ENCODE results near the gene TBC1D10A.

The TBC1D10A gene

DNA sequence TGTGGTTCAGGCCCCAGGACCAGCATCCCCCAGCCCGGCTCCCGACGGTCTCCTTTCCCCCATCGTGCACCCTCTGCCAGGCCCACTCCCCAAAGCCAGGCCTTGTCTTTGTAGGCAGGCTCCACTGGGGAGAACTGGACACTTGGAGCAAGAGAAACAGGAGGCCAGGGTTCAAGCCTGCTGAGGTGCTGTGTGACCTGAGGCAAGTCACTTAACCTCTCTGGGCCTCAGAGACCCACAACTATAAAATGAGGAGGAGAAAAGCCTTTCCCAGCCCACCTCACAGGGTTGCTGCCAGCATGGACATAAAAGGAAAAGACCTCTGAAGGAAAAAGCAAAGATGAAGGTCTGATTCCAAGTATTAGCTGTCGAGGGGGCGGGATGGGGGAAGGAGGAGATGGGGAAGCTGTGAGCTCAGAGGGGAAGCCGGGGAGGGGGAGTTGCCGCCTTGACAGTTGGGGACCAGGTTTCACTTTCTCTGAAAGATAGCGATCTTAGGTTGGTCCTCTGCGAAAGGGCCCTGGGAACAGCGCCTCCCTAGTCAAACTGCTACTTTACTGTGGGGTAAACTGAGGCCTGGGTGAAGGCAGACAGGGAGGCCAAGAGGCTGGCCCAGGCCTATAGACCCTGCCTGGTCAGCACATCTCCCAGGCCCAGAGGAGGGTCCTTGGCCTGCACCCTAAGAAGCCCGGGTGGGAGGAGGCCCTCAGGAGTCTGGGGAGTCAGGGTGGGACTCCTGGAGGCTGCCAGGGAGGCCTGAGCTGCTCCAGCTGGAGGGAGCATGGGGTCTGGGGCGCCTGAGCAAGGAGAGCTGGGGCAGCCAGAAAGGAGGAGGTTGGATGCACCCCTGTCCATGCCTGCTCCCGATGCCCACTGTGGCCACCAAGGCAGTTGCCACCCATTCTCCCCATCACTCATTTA is 59.1 kb downstream of the TBC1D10A start:
- Mint-ChIP-seq H3K4me1 (ENCODE audit: low read depth) (peaks cover 50% of the 10 kb centered on the region), H3K36me3 (ENCODE audit: low read depth) (peaks cover 77% of the 10 kb centered on the region), H3K27me3 (no peaks in the 10 kb centered on the region), H3K4me3 (peak overlapping the region; percentile 94), H3K27ac (peak overlapping the region; percentile 99), H3K9me3 (no peaks in the 10 kb centered on the region)
- DNase-seq, result peak; percentile 63

DNA sequence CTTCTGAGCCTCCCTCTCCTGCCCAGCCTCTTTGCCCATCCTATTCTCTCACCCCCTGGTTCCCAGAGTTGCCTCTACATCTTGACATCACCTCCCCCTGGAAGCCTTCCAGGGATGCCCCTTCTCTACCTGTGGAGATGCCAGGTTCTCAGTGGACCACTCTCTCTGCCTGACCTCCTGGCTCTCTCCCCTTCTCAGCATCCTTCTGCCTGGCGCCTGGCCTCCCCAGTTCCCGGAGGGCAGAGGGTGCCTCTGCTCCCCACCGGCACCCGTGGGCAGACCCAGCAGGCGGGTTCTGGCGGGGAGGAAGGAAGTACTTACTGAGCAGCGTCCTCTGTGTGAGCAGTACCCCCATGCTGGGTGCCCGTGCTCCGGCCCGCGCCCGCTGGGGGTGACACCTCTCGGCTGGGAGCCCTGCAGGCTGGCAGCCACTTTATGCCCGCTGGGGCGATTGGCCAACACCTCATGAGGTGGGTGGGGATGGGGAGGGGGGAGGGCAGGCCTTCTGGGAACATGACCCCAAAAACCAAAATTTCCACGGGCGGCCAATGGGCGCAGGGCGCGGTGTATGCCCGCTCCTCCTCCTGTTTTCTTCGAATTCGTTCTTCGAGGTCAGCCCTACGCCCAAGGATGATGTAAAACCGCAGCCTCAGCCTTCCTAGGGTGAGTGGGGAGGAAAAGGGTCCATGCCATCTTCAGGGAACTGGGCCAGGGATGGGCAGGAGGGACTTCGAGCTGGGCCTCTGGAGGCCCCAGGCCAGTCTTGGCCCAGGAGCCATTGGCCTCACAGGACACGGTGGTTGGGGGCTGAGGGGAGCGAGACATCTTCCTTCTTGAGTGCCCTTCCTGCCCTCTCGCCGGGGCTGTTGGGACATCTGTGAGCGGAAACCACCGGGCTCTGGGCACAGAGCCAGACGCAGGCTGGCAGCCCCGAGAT is 60.0 kb downstream of the TBC1D10A start, which contains the start of gene OSM:
Gene OSM (minus strand): TSS at position 407 of the 937 bp plus-strand sequence. CDS start 52 bp downstream, at position 355.
- Mint-ChIP-seq H3K27me3 (no peaks in the 10 kb centered on the region), H3K4me1 (ENCODE audit: low read depth) (peaks cover 58% of the 10 kb centered on the region), H3K4me3 (peak within 1 kb of the TSS; percentile 94), H3K36me3 (ENCODE audit: low read depth) (peaks cover 86% of the 10 kb centered on the region), H3K27ac (peak within 1 kb of the TSS; percentile 99), H3K9me3 (no peaks in the 10 kb centered on the region)
- DNase-seq, result peak; percentile 82

DNA sequence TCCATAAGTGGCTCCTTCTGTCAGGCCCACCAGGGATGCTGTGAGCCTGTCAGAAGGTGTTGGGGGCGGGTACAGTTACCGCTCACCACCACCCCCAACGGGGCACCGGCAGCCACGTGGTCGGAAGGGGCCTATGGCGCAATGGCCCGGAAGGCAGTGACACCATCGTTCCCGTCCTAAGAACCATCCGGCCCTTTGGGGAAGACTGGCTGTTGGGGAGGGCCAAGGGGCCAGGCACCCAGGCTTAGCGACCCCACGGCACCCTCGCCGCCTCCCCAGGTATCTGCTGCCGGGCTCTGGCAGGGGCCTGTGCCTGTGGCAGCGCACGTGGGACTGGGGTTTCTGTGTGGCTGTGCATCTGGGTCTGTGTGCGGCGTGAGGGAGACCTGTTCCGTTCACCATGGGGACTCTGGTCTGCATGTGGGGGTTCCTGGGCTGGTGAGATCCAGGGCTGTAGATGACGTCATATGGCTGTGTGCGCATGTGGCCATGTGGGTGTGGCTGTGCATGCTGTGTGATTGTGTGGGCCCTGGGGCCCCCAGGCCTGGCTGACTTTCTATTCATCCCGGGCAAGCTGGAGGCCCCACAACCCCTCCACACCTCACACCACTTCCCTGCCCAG is 60.8 kb downstream of the TBC1D10A start:
- Mint-ChIP-seq H3K36me3 (ENCODE audit: low read depth) (peaks cover 82% of the 10 kb centered on the region), H3K4me1 (ENCODE audit: low read depth) (peaks cover 57% of the 10 kb centered on the region)
- DNase-seq, result peak; percentile 91

DNA sequence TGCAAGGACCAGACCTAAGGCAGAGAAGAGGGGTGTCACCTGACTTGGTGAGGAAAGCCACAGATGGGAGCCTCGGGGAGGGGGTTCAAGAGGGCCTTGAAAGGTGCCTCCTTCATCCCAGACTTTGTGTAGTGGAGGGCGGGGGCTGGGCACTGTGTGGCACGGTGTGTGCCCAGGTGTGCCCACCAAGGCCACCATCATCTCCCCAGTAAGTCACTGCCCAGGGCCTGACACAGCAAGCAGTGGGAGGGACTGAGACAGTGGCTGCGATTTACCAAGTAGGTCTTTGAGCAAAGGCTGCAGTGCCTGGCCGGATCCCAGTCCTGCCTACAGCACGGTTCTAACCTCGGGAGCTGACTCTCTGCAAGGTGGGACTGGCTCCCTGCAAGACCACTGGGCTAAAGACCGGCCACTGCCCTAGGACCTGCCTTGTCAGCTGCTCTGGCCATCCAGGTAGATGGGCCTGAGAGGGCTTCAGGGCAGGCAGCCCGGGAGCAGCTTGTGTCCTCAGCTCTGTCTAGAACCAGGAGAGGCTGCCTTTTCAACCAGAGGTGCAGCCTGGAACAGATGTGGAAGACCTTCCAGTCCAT is 61.5 kb downstream of the TBC1D10A start:
- H3K27ac Mint-ChIP-seq, result peak overlapping the region; percentile 99
- H3K27me3 Mint-ChIP-seq, result no peaks in the 10 kb centered on the region
- no peak for DNase-seq
- no peaks in the 10 kb centered on the region for H3K9me3 Mint-ChIP-seq
- H3K4me1 Mint-ChIP-seq (ENCODE audit: low read depth), result peaks cover 57% of the 10 kb centered on the region
- peaks cover 78% of the 10 kb centered on the region for H3K36me3 Mint-ChIP-seq (ENCODE audit: low read depth)
- peak overlapping the region; percentile 94 for H3K4me3 Mint-ChIP-seq

More for the DNA sequence above, 60.8 kb downstream of the TBC1D10A start:
- H3K4me3 Mint-ChIP-seq, result peak overlapping the region; percentile 94
- no peaks in the 10 kb centered on the region for H3K27me3 Mint-ChIP-seq
- no peaks in the 10 kb centered on the region for H3K9me3 Mint-ChIP-seq
- peak overlapping the region; percentile 99 for H3K27ac Mint-ChIP-seq

DNA sequence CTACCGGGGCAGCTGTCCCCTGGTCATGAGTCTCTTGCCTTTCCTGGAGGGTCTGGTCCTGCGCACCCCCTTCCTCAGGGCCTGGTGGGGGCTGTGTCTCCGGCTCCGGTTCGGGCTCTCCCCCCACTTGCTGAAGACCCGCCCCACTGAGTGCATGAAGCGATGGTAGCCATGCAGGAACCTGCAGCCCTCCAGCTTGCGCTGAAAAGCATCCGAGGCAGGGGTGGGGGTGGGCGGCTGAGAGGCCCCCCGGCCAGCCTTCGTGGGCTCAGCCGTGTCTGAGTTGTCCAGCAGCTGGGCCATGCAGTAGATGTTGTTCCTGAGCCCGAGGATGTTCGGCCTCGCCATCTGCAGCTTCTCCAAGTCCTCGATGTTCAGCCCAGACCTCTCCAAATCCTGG is 62.9 kb downstream of the TBC1D10A start:
- H3K27me3 Mint-ChIP-seq, result no peaks in the 10 kb centered on the region
- peaks cover 55% of the 10 kb centered on the region for H3K4me1 Mint-ChIP-seq (ENCODE audit: low read depth)
- DNase-seq, result no peak
- peaks cover 66% of the 10 kb centered on the region for H3K36me3 Mint-ChIP-seq (ENCODE audit: low read depth)
- H3K27ac Mint-ChIP-seq, result no peak overlapping the region
- H3K4me3 Mint-ChIP-seq, result peak overlapping the region; percentile 94
- no peaks in the 10 kb centered on the region for H3K9me3 Mint-ChIP-seq

DNA sequence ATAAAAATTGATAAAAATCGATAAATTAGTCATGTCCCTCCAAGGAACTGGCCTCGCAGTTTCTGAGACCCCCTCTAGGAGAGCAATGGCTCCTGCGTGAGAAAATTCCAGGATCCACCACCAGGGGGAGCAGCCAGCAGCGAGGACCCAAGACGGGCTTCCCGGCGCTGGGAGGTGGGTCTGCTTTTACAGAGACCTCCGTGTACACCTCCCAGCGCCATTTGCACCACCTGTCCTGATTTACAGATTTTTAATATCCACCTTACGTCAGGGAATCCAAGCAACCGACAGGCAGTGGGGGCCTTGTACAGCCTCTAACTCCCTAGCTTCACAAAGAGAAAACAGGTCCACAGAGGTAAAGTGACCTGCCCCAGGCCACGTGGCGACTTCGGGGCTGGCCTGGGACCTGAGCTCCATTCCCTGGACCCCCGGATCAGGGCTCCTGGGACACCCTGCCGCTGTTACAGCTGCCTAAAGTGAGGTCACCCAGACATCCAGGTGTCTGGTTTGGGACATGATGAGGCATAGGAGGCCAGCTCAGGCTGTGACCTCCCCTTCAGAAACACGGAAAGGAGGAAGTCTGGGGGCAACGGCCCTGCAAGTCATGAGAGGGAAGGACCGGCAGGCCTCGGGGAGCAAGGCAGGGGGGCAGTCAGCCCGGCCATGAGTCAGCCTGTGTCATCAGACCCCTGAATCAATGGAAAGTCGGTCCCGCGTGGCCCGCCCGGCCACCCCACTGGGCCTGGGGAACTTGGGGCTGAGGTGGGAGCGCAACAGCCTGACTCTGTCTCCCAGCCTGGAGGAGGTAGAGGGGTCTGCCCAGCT is 63.6 kb downstream of the TBC1D10A start:
- Mint-ChIP-seq H3K36me3 (ENCODE audit: low read depth) (peaks cover 58% of the 10 kb centered on the region), H3K4me3 (peak overlapping the region; percentile 77), H3K4me1 (ENCODE audit: low read depth) (peaks cover 47% of the 10 kb centered on the region), H3K27ac (peak overlapping the region; percentile 79), H3K9me3 (no peaks in the 10 kb centered on the region), H3K27me3 (no peaks in the 10 kb centered on the region)
- DNase-seq, result peak; percentile 87

DNA sequence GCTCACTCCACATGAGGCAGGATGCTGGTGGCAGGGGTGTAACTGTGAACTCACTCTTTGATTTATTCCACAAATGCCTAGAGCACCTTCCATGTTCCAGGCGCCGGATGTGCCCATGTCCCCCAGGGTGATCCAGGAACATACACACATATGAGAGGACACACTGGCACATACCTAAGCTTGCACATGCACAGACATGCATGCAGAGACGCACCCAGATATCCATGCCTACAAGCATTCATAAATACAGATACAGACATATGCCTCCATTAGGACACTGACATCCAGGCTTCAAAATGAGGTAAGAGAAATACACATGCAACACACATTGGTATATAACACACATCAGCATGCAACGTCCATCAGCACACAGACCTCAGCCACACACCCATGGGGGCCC is 64.6 kb downstream of the TBC1D10A start:
- H3K27ac Mint-ChIP-seq, result peak overlapping the region; percentile 68
- no peaks in the 10 kb centered on the region for H3K9me3 Mint-ChIP-seq
- DNase-seq, result no peak
- peaks cover 38% of the 10 kb centered on the region for H3K4me1 Mint-ChIP-seq (ENCODE audit: low read depth)
- peak overlapping the region; percentile 47 for H3K4me3 Mint-ChIP-seq
- peaks cover 51% of the 10 kb centered on the region for H3K36me3 Mint-ChIP-seq (ENCODE audit: low read depth)
- H3K27me3 Mint-ChIP-seq, result no peaks in the 10 kb centered on the region

DNA sequence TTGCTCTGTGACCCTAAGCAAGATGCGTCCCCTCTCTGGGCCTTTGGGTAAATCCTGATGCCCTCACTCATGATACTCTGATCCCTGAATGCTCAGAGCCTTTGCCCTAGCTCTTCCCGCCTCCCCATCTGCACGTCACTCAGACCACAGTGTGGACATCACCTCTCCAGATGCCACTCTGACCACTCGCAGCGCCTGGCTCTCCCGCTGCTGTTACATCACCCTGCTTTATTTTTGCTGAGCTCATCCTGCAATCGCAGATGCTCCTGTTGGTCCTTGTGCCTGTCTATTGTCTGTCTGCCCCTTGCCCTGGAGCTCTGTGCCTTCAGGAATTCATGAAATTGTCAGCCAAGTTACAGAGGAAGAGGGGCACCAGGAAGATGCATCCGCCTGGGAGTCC is 65.6 kb downstream of the TBC1D10A start:
- H3K27ac Mint-ChIP-seq, result no peak overlapping the region
- H3K4me1 Mint-ChIP-seq (ENCODE audit: low read depth), result peaks cover 37% of the 10 kb centered on the region

DNA sequence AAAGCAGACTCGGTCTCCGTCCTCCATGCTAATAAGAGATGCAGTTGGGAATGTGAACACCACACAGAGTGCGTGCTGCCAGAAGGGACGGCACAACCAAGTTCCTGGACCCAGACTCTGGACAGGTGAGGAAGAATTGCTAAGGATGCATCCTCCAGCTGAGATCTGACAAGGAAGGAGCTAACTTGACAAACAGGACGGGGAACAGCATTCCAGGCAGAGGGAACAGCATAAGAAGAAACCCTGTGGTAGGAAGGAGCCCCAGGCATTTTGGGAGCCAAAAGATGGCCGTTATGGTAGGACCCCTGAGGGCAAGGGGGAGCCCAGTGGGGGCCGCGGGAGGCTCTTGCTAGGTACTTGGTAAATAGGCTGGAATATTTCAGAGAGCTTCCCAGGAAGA is 66.1 kb downstream of the TBC1D10A start:
- Mint-ChIP-seq H3K4me3 (no peak overlapping the region), H3K27me3 (no peaks in the 10 kb centered on the region), H3K36me3 (ENCODE audit: low read depth) (peaks cover 41% of the 10 kb centered on the region), H3K9me3 (no peaks in the 10 kb centered on the region), H3K4me1 (ENCODE audit: low read depth) (peaks cover 35% of the 10 kb centered on the region), H3K27ac (no peak overlapping the region)
- no peak for DNase-seq

More for the DNA sequence above, 65.6 kb downstream of the TBC1D10A start:
- DNase-seq, result no peak
- Mint-ChIP-seq H3K9me3 (no peaks in the 10 kb centered on the region), H3K36me3 (ENCODE audit: low read depth) (peaks cover 44% of the 10 kb centered on the region), H3K27me3 (no peaks in the 10 kb centered on the region), H3K4me3 (no peak overlapping the region)

DNA sequence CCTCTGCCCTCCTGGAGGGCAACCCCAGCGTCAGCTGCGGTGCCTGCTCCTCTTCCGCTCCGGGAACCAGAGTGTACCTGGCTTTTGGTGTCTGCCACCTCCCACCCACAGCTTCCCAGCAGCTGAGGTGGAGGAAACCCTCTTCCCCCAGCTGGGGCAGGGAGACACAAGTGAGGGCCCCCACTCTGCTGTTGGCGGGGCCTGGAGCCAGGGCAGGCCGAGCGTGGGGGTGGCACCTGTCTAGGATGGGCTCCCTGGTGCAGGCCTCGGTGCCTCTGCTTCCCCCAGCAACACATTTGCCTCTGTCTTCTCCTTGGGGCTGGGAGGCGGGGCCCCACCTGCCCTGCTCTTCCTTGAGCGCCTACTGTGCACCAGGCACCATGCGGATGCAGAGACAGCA is 66.5 kb downstream of the TBC1D10A start:
- H3K9me3 Mint-ChIP-seq, result no peaks in the 10 kb centered on the region
- peaks cover 37% of the 10 kb centered on the region for H3K36me3 Mint-ChIP-seq (ENCODE audit: low read depth)
- no peak for DNase-seq
- H3K4me3 Mint-ChIP-seq, result no peak overlapping the region
- no peak overlapping the region for H3K27ac Mint-ChIP-seq
- no peaks in the 10 kb centered on the region for H3K27me3 Mint-ChIP-seq
- H3K4me1 Mint-ChIP-seq (ENCODE audit: low read depth), result peaks cover 31% of the 10 kb centered on the region

DNA sequence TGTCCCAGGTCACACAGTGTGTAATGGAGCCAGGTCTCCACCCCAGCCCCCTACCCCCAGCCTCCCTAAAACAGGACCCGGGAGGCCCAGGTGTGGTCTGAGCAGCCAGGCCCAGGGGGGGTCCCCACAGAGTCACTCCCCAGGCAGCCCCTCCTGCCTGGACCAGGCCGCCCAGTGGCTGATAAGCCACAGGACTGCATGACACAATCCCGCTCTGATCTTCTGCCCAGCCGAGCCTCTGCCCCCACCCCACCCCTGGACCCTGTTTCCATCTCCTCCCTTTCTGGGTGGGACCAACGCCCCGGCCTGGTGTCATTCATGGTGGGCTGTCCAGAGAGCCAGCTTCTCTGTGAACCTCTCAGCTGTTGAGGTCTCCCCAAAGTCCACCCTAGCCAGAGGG is 72.4 kb downstream of the TBC1D10A start:
- H3K4me1 Mint-ChIP-seq (ENCODE audit: low read depth), result peaks cover 38% of the 10 kb centered on the region
- no peak overlapping the region for H3K27ac Mint-ChIP-seq
- DNase-seq, result no peak
- H3K36me3 Mint-ChIP-seq (ENCODE audit: low read depth), result no peaks in the 10 kb centered on the region
- H3K27me3 Mint-ChIP-seq, result no peaks in the 10 kb centered on the region
- no peaks in the 10 kb centered on the region for H3K9me3 Mint-ChIP-seq
- no peak overlapping the region for H3K4me3 Mint-ChIP-seq

DNA sequence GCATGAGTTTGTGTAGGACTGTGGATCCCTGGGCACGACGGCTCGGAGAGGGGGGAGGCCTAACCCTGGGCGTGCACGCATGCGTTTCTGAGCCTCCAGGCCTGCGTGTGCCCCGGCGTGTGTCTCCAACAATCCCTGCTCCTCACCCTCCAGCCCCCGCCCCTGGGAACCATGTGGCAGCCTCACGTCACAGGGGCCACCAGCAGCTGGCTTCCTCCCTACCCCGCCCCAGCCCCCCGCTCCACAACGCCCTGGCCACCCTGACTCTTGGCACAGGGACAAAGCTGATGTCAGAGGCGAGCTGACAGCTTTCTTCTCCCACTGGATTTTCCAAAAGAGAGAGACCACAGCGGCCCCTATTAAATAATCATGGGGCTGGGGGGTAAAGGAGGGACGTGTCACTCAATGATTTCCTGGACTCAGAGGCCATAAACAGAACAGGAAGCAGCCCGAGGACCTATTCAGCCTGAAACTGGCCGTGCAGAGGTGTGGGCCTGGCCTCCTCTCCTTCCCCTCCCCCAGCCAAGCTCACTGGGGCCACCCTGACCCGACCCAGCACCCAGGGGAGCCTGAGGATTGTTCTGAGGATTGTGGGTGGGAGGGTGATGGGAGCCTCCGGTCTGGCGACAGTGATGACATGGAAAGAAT is 73.4 kb downstream of the TBC1D10A start:
- Mint-ChIP-seq H3K9me3 (no peaks in the 10 kb centered on the region), H3K27ac (no peak overlapping the region), H3K4me3 (no peak overlapping the region), H3K36me3 (ENCODE audit: low read depth) (no peaks in the 10 kb centered on the region), H3K27me3 (no peaks in the 10 kb centered on the region), H3K4me1 (ENCODE audit: low read depth) (peaks cover 44% of the 10 kb centered on the region)
- no peak for DNase-seq

Measured in activated T-cell treated with anti-CD3 and anti-CD28 coated beads, Interleukin-2, amount 50 U/mL, for 24 hours (primary cell).